WTC11 (cell line): ENCODE measurements around the gene ARHGAP42. TPM values are rescaled to one million over a fixed set of nuclear protein-coding genes. Genes with fewer than 3 reads are reported as not detected.

Source experiments
- ATAC-seq: fragments of 200-7000 bp; cut with Tn5 transposase; 2 replicates; pipeline ENCODE4 v1.10.0; 2021; ENCODE audit warnings: mild to moderate bottlenecking, moderate library complexity
- CTCF ChIA-PET: fragments of 300-600 bp; sonication (Branson Sonifier 250); formaldehyde crosslinking; loops from one replicate; lab custom pipeline; 2021; ENCODE audit warnings: antibody characterized with exemption; lab: Charles Lee
- POLR2A ChIA-PET: fragments of 350-600 bp; sonication (Branson Sonifier 250); formaldehyde crosslinking; loops from one replicate; lab custom pipeline; 2021; ENCODE audit warnings: antibody characterized with exemption; lab: Charles Lee
- DNase-seq: peaks from one replicate; pipeline ENCODE4 v3.0.0; 2021; ENCODE audit warnings: low spot score
- H3K27ac Mint-ChIP-seq: 2 replicates; pipeline ENCODE4 v1.8.0; 2021; ENCODE audit warnings: mixed read lengths
- H3K27me3 Mint-ChIP-seq: 2 replicates; pipeline ENCODE4 v1.8.0; 2021; ENCODE audit warnings: low read depth, mild to moderate bottlenecking, moderate library complexity, mixed read lengths
- H3K36me3 Mint-ChIP-seq: 2 replicates; pipeline ENCODE4 v1.8.0; 2021; ENCODE audit warnings: mixed read lengths
- H3K4me1 Mint-ChIP-seq: 2 replicates; pipeline ENCODE4 v1.8.0; 2022; ENCODE audit warnings: mixed read lengths
- H3K4me3 Mint-ChIP-seq: 2 replicates; pipeline ENCODE4 v1.8.0; 2021; ENCODE audit warnings: mild to moderate bottlenecking, moderate library complexity, mixed read lengths
- H3K9me3 Mint-ChIP-seq: 2 replicates; pipeline ENCODE4 v1.8.0; 2021; ENCODE audit warnings: mixed read lengths
- ATF1 ChIP-seq: sonication (generic); formaldehyde crosslinking; IDR thresholded peaks from 2 replicates; pipeline ENCODE4 v1.8.1; 2023; ENCODE audit warnings: mild to moderate bottlenecking, moderate library complexity, missing genetic modification reagents
- ESRRA ChIP-seq: sonication (generic); formaldehyde crosslinking; IDR thresholded peaks from 2 replicates; pipeline ENCODE4 v1.8.1; 2022; ENCODE audit warnings: mild to moderate bottlenecking, missing genetic modification reagents, borderline replicate concordance
- ETV6 ChIP-seq: sonication (generic); formaldehyde crosslinking; IDR thresholded peaks from 2 replicates; pipeline ENCODE4 v1.8.1; 2022; ENCODE audit warnings: mild to moderate bottlenecking, missing genetic modification reagents
- GABPB1 ChIP-seq: sonication (generic); formaldehyde crosslinking; IDR thresholded peaks from 2 replicates; pipeline ENCODE4 v1.8.1; 2023; ENCODE audit warnings: mild to moderate bottlenecking, missing genetic modification reagents
- MXD4 ChIP-seq: fragments of 250-450 bp; sonication (Bioruptor Pico); IDR thresholded peaks from 2 replicates; pipeline ENCODE4 v1.8.0; 2021; ENCODE audit warnings: mild to moderate bottlenecking, moderate library complexity, borderline replicate concordance
- MYBL2 ChIP-seq: sonication (generic); formaldehyde crosslinking; IDR thresholded peaks from 2 replicates; pipeline ENCODE4 v1.8.1; 2023; ENCODE audit warnings: mild to moderate bottlenecking, moderate library complexity, missing genetic modification reagents
- NFE2L1 ChIP-seq: sonication (generic); formaldehyde crosslinking; IDR thresholded peaks from 2 replicates; pipeline ENCODE4 v1.8.1; 2023; ENCODE audit warnings: missing genetic modification reagents
- OVOL2 ChIP-seq: fragments of 250-450 bp; sonication (Bioruptor Pico); IDR thresholded peaks from 2 replicates; pipeline ENCODE4 v1.9.0; 2021; ENCODE audit warnings: mild to moderate bottlenecking, borderline replicate concordance
- PRRX2 ChIP-seq: fragments of 250-450 bp; sonication (Bioruptor Pico); IDR thresholded peaks from 2 replicates; pipeline ENCODE4 v1.8.0; 2021; ENCODE audit warnings: mild to moderate bottlenecking
- SP1 ChIP-seq: sonication (generic); formaldehyde crosslinking; conservative IDR thresholded peaks from 2 replicates; pipeline ENCODE4 v1.8.1; 2022; ENCODE audit warnings: missing genetic modification reagents
- TCF7 ChIP-seq: sonication (generic); formaldehyde crosslinking; IDR thresholded peaks from 2 replicates; pipeline ENCODE4 v1.8.0; 2022; ENCODE audit warnings: mild to moderate bottlenecking, low read depth, missing genetic modification reagents, moderate library complexity
- TP53 ChIP-seq: sonication (generic); formaldehyde crosslinking; IDR thresholded peaks from 2 replicates; pipeline ENCODE4 v1.8.1; 2023; ENCODE audit warnings: mild to moderate bottlenecking, missing genetic modification reagents
- USF1 ChIP-seq: sonication (generic); formaldehyde crosslinking; IDR thresholded peaks from 2 replicates; pipeline ENCODE4 v1.8.0; 2022; ENCODE audit warnings: mild to moderate bottlenecking, missing genetic modification reagents
- ZNF121 ChIP-seq: sonication (generic); formaldehyde crosslinking; IDR thresholded peaks from 2 replicates; pipeline ENCODE4 v1.8.0; 2023; ENCODE audit warnings: missing genetic modification reagents
- ZNF138 ChIP-seq: sonication (generic); formaldehyde crosslinking; conservative IDR thresholded peaks from 2 replicates; pipeline ENCODE4 v1.8.1; 2022; ENCODE audit warnings: mild to moderate bottlenecking, moderate library complexity, missing genetic modification reagents
- ZNF232 ChIP-seq: sonication (generic); formaldehyde crosslinking; IDR thresholded peaks from 2 replicates; pipeline ENCODE4 v1.8.0; 2022; ENCODE audit warnings: mild to moderate bottlenecking, missing genetic modification reagents
- ZNF416 ChIP-seq: fragments of 250-450 bp; sonication (Bioruptor Pico); IDR thresholded peaks from 2 replicates; pipeline ENCODE4 v1.9.0; 2021; ENCODE audit warnings: mild to moderate bottlenecking, inconsistent platforms
- ZNF423 ChIP-seq: fragments of 250-450 bp; sonication (Bioruptor Pico); IDR thresholded peaks from 2 replicates; pipeline ENCODE4 v2.1.2; 2022; ENCODE audit warnings: mild to moderate bottlenecking, moderate library complexity
- ZNF512 ChIP-seq: sonication (generic); formaldehyde crosslinking; IDR thresholded peaks from 2 replicates; pipeline ENCODE4 v1.8.1; 2022; ENCODE audit warnings: missing genetic modification reagents, borderline replicate concordance
- ZNF532 ChIP-seq: fragments of 250-450 bp; sonication (Bioruptor Pico); IDR thresholded peaks from 2 replicates; pipeline ENCODE4 v1.9.0; 2021; ENCODE audit warnings: mild to moderate bottlenecking, borderline replicate concordance
- total RNA-seq: library from RNA; stranded (reverse); gene quantifications from 3 replicates; pipeline ENCODE4 v1.2.3, GENCODE V29; 2021
- TF ChIP-seq, protein P1 (sequence below): sonication (generic); formaldehyde crosslinking; IDR thresholded peaks from 2 replicates; pipeline ENCODE4 v1.8.1; 2023; ENCODE audit warnings: mild to moderate bottlenecking, missing genetic modification reagents, moderate library complexity
- TF ChIP-seq, protein P2 (sequence below): sonication (generic); formaldehyde crosslinking; IDR thresholded peaks from 2 replicates; pipeline ENCODE4 v1.8.1; 2023; ENCODE audit warnings: mild to moderate bottlenecking, missing genetic modification reagents

The ARHGAP42 gene
- total RNA-seq, 1 experiment from 2014 or later, result 32.5 TPM

DNA sequence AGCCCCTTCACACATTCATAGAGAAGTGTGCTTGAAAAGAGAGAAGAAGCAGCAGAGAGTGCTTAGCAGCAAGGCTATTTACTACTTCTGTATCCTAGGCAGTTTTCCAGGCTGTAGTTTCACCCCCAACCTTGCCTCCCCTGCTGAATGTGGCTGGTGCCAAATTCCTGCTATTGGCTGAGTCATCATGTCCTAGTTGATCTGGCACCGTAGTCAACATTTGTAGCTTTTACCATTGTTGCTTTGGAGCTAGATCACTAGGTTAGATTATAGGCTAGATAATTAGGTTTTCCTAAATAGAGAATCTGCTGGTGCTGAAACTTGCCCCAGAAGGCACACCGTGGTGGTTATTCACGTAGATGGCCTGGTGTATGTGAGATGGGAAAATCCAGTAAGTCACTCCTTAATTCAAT, 32.7 kb downstream of the ARHGAP42 start:
- peak overlapping the region; percentile 20 for H3K4me3 Mint-ChIP-seq
- POLR2A ChIA-PET, result interaction anchor here (1.1 to 1.2 kb wide), 2 partner anchors 26 to 32 kb away, joined by 3 to 5 read pairs; no protein-coding TSS in a partner anchor
- peak overlapping the region; percentile 98 for H3K27ac Mint-ChIP-seq
- H3K27me3 Mint-ChIP-seq, result no peaks in the 10 kb centered on the region
- DNase-seq (peak; percentile 32), ATAC-seq (peak; percentile 86)
- CTCF ChIA-PET, result interaction anchor here (1.1 to 2.8 kb wide), 4 partner anchors 32 to 108 kb away, joined by 3 to 14 read pairs (median 6); no protein-coding TSS in a partner anchor
- H3K4me1 Mint-ChIP-seq, result peaks cover 77% of the 10 kb centered on the region
- TF ChIP-seq ZNF423 (CRISPR knock-in tag) (no peak), NFE2L1 (CRISPR knock-in tag) (0 out of 2 replicates have a peak, but pooled peaks have one; percentile 58)
- H3K36me3 Mint-ChIP-seq, result peaks cover 9% of the 10 kb centered on the region
- H3K9me3 Mint-ChIP-seq, result peaks cover 8% of the 10 kb centered on the region

DNA sequence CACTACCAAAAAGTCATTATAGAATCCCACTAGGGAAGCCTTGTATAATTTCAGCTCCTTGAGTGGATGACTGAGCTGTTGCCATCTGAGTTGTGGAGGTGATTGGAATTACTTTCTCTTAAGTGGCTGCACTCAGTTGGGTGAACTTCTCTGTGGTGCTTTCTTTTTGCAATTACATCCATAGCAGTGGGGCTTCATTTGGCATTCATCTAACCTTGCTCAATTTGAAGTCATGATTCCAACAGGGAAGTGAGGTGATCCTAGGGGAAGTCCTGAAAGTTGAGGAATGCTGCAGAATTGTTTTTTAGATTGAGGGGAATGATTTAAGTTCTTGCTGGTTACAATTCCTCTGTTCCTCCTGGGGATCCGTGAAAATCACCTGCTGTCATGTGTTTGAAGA, 39.6 kb downstream of the ARHGAP42 start:
- no peaks in the 10 kb centered on the region for H3K9me3 Mint-ChIP-seq
- H3K4me3 Mint-ChIP-seq, result peak overlapping the region; percentile 5; the same call in 1 of the 2 replicates
- peaks cover 73% of the 10 kb centered on the region for H3K4me1 Mint-ChIP-seq
- POLR2A ChIA-PET, result interaction anchor here (0.6 to 1.0 kb wide), 2 partner anchors 39 to 348 kb away, joined by 3 to 4 read pairs; no protein-coding TSS in a partner anchor
- H3K27me3 Mint-ChIP-seq, result no peaks in the 10 kb centered on the region
- TF ChIP-seq ZNF512 (no peak), ESRRA (CRISPR knock-in tag) (no peak), OVOL2 (CRISPR knock-in tag) (no peak), ZNF121 (CRISPR knock-in tag) (no peak), ETV6 (CRISPR knock-in tag) (0 out of 2 replicates have a peak, but pooled peaks have one; percentile 58), TP53 (CRISPR knock-in tag) (no peak), ZNF532 (CRISPR knock-in tag) (no peak), SP1 (CRISPR knock-in tag) (no peak)
- TF ChIP-seq, all 79 proteins: peak for 1
- Mint-ChIP-seq H3K36me3 (no peaks in the 10 kb centered on the region), H3K27ac (peak overlapping the region; percentile 98)
- CTCF ChIA-PET, result interaction anchor here (1.3 to 2.9 kb wide), 4 partner anchors 27 to 45 kb away, joined by 4 to 15 read pairs (median 6); no protein-coding TSS in a partner anchor
- DNase-seq (no peak), ATAC-seq (peak; percentile 78)

DNA sequence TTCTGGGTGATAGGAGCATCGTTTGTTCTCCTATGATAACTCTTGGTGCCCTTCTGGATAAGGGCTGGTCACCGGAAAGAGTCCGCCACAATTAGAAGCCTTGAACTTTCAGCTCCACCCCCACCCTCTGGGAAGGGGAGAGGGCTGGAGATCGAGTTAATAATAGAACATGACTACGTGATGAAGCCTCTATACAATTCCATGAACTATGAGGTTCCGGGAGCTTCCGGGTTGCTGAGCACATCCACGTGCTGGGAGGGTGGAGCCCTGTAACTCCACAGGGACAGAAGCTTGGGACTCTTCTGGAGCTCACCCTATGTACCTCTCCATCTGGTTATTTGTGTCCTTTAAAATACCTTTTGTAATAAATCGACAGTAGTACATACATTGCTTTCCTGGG, 40.3 kb downstream of the ARHGAP42 start:
- DNase-seq (no peak), ATAC-seq (no peak)
- Mint-ChIP-seq H3K9me3 (no peaks in the 10 kb centered on the region), H3K4me3 (no peak overlapping the region; the same call in 1 of the 2 replicates), H3K27ac (peak overlapping the region; percentile 72), H3K4me1 (peaks cover 70% of the 10 kb centered on the region), H3K27me3 (no peaks in the 10 kb centered on the region), H3K36me3 (no peaks in the 10 kb centered on the region)
- ChIA-PET CTCF (interaction anchor here (1.7 to 2.9 kb wide), 2 partner anchors 39 to 44 kb away, joined by 4 to 15 read pairs; no protein-coding TSS in a partner anchor), POLR2A (no interaction called here)
- no peak for TF ChIP-seq USF1 (CRISPR knock-in tag)
- no peak for TF ChIP-seq TCF7 (CRISPR knock-in tag)
- TF ChIP-seq, protein P1, sequence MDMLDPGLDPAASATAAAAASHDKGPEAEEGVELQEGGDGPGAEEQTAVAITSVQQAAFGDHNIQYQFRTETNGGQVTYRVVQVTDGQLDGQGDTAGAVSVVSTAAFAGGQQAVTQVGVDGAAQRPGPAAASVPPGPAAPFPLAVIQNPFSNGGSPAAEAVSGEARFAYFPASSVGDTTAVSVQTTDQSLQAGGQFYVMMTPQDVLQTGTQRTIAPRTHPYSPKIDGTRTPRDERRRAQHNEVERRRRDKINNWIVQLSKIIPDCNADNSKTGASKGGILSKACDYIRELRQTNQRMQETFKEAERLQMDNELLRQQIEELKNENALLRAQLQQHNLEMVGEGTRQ (CRISPR knock-in tag), result no peak
- TF ChIP-seq ATF1 (CRISPR knock-in tag), result no peak
- TF ChIP-seq ZNF232 (CRISPR knock-in tag), result no peak
- TF ChIP-seq MXD4 (CRISPR knock-in tag), result no peak
- TF ChIP-seq MYBL2 (CRISPR knock-in tag), result no peak
- no peak for TF ChIP-seq TP53 (CRISPR knock-in tag)
- TF ChIP-seq ZNF138 (CRISPR knock-in tag), result no peak
- TF ChIP-seq, protein P2, sequence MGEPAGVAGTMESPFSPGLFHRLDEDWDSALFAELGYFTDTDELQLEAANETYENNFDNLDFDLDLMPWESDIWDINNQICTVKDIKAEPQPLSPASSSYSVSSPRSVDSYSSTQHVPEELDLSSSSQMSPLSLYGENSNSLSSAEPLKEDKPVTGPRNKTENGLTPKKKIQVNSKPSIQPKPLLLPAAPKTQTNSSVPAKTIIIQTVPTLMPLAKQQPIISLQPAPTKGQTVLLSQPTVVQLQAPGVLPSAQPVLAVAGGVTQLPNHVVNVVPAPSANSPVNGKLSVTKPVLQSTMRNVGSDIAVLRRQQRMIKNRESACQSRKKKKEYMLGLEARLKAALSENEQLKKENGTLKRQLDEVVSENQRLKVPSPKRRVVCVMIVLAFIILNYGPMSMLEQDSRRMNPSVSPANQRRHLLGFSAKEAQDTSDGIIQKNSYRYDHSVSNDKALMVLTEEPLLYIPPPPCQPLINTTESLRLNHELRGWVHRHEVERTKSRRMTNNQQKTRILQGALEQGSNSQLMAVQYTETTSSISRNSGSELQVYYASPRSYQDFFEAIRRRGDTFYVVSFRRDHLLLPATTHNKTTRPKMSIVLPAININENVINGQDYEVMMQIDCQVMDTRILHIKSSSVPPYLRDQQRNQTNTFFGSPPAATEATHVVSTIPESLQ, result no peak
- TF ChIP-seq PRRX2, result no peak
- TF ChIP-seq GABPB1 (CRISPR knock-in tag), result no peak
- TF ChIP-seq ZNF416 (CRISPR knock-in tag), result no peak
